ENCODE results near the gene PFKFB1.

The PFKFB1 gene

DNA sequence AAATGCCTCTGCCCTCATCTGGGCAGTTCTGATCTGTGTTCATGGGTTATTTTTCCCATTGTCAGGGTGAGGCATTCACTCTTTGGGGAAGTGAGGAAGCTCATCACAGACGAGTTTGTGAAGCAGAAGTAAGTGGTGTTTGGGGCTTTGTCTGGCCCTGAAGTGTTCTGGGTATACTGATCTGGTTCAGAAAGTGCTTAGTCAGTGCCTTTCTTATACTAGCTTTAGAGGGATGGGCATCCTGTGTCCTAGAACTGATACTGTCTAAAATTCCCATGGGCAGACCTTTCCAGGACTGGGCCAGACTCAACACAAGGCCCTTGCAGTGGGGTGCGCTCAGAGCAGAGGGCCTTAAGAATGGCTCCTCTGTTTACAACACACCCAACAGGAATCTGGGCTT is 67.0 kb downstream of the PFKFB1 start:
- H3K27me3 ChIP-seq (ENCODE audit: control insufficient read depth in 3 of 3, insufficient read depth in 3 of 3, low read depth in 1 of 3, low read length in 3 of 3) = no peaks in the 10 kb centered on the region
- H3K23ac ChIP-seq (ENCODE audit: low read depth, low read length, poor library complexity) = no peak overlapping the region
- no peak overlapping the region for H3K27ac ChIP-seq (replicated peaks; ENCODE audit: low read length)
- peaks cover 2% of the 10 kb centered on the region for H3K79me1 ChIP-seq (ENCODE audit: low read depth, low read length)
- H4K8ac ChIP-seq (ENCODE audit: low read depth, low read length) = no peak overlapping the region
- no peak overlapping the region for H3K4me3 ChIP-seq (ENCODE audit: low read length in 2 of 2)
- H3K36me3 ChIP-seq (replicated peaks in 1 of 2; ENCODE audit: control insufficient read depth in 2 of 2, insufficient read depth in 2 of 2, low read length in 2 of 2) = peaks cover 67 to 99% of the 10 kb centered on the region in 2 donors
- no peak overlapping the region for H3K9ac ChIP-seq (ENCODE audit: low read depth, low read length, poor library complexity)
- WGBS, 2 donors (ENCODE audit: extremely low coverage in 2 of 2, insufficient read length in 2 of 2, insufficient replicate concordance in 1 of 2) = no CpG with 5 or more reads among the region's 2 CpGs
- no peak for DNase-seq (ENCODE audit: low spot score)
- no peak overlapping the region for H3K4ac ChIP-seq (ENCODE audit: low read length)
- H3K9me3 ChIP-seq (replicated peaks in 1 of 2; ENCODE audit: control insufficient read depth in 2 of 2, insufficient read depth in 1 of 2, low read depth in 1 of 2, low read length in 2 of 2) = no peaks in the 10 kb centered on the region
- no peak overlapping the region for H3K18ac ChIP-seq (ENCODE audit: low read length)
- H4K91ac ChIP-seq (ENCODE audit: low read depth, low read length, poor library complexity) = no peak overlapping the region
- peaks cover 0 to 3% of the 10 kb centered on the region in 2 donors for H3K4me1 ChIP-seq (ENCODE audit: control insufficient read depth in 2 of 2, insufficient read depth in 1 of 2, low read depth in 1 of 2, low read length in 2 of 2)
- no peak overlapping the region for H2AFZ ChIP-seq (ENCODE audit: low read length)
- no peak overlapping the region for H2BK15ac ChIP-seq (ENCODE audit: low read length)
- no peak overlapping the region for H2BK120ac ChIP-seq (ENCODE audit: low read depth, low read length)
- no peak overlapping the region for H2AK5ac ChIP-seq (ENCODE audit: low read depth, low read length)
- H2BK5ac ChIP-seq (ENCODE audit: low read length) = no peak overlapping the region
- H3K14ac ChIP-seq (ENCODE audit: low read length) = no peak overlapping the region
- H2BK12ac ChIP-seq (ENCODE audit: low read length) = no peak overlapping the region
- H3K4me2 ChIP-seq (ENCODE audit: insufficient read depth, low read length, poor library complexity, severe bottlenecking) = no peak overlapping the region

DNA sequence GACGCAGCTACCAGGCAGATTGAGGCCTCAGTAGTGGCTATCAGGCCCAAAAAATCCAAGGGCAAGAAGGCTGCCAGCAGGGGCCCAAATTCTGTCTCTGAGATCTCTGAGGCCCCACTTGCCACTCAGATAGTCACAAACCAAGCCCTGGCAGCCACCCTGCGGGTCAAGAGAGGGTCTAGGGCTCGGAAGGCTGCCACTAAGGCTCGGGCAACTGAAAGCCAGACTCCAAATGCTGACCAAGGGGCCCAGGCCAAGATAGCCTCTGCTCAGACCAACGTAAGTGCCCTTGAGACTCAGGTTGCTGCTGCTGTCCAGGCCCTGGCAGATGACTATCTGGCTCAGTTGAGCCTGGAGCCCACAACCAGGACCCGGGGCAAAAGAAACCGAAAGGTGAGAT is 70.6 kb downstream of the PFKFB1 start:
- Histone ChIP-seq H3K4me3 (ENCODE audit: low read length in 2 of 2) (no peak overlapping the region), H2AK5ac (ENCODE audit: low read depth, low read length) (no peak overlapping the region), H3K4ac (ENCODE audit: low read length) (no peak overlapping the region), H3K4me2 (ENCODE audit: insufficient read depth, low read length, poor library complexity, severe bottlenecking) (no peak overlapping the region), H3K27me3 (ENCODE audit: control insufficient read depth in 3 of 3, insufficient read depth in 3 of 3, low read depth in 1 of 3, low read length in 3 of 3) (no peaks in the 10 kb centered on the region), H3K9ac (ENCODE audit: low read depth, low read length, poor library complexity) (no peak overlapping the region), H3K18ac (ENCODE audit: low read length) (no peak overlapping the region), H3K4me1 (ENCODE audit: control insufficient read depth in 2 of 2, insufficient read depth in 1 of 2, low read depth in 1 of 2, low read length in 2 of 2) (peaks cover 0 to 3% of the 10 kb centered on the region in 2 donors), H2AFZ (ENCODE audit: low read length) (no peak overlapping the region), H2BK120ac (ENCODE audit: low read depth, low read length) (no peak overlapping the region), H2BK12ac (ENCODE audit: low read length) (no peak overlapping the region), H3K14ac (ENCODE audit: low read length) (no peak overlapping the region), H3K27ac (replicated peaks; ENCODE audit: low read length) (no peak overlapping the region), H3K9me3 (replicated peaks in 1 of 2; ENCODE audit: control insufficient read depth in 2 of 2, insufficient read depth in 1 of 2, low read depth in 1 of 2, low read length in 2 of 2) (no peaks in the 10 kb centered on the region), H3K23ac (ENCODE audit: low read depth, low read length, poor library complexity) (no peak overlapping the region), H2BK15ac (ENCODE audit: low read length) (no peak overlapping the region), H4K91ac (ENCODE audit: low read depth, low read length, poor library complexity) (no peak overlapping the region), H3K36me3 (replicated peaks in 1 of 2; ENCODE audit: control insufficient read depth in 2 of 2, insufficient read depth in 2 of 2, low read length in 2 of 2) (peaks cover 35 to 64% of the 10 kb centered on the region in 2 donors), H3K79me1 (ENCODE audit: low read depth, low read length) (peaks cover 2% of the 10 kb centered on the region), H2BK5ac (ENCODE audit: low read length) (no peak overlapping the region), H4K8ac (ENCODE audit: low read depth, low read length) (no peak overlapping the region)
- no peak for DNase-seq (ENCODE audit: low spot score)
- WGBS, 2 donors (ENCODE audit: extremely low coverage in 2 of 2, insufficient read length in 2 of 2, insufficient replicate concordance in 1 of 2) = no CpG with 5 or more reads among the region's 7 CpGs

- Histone ChIP-seq H2BK5ac (ENCODE audit: low read length) (no peak overlapping the region), H3K4me3 (ENCODE audit: low read length in 2 of 2) (no peak overlapping the region), H3K9me3 (replicated peaks in 1 of 2; ENCODE audit: control insufficient read depth in 2 of 2, insufficient read depth in 1 of 2, low read depth in 1 of 2, low read length in 2 of 2) (no peaks in the 10 kb centered on the region), H3K18ac (ENCODE audit: low read length) (no peak overlapping the region), H3K36me3 (replicated peaks in 1 of 2; ENCODE audit: control insufficient read depth in 2 of 2, insufficient read depth in 2 of 2, low read length in 2 of 2) (peaks cover 33 to 55% of the 10 kb centered on the region in 2 donors), H2BK120ac (ENCODE audit: low read depth, low read length) (no peak overlapping the region), H3K79me1 (ENCODE audit: low read depth, low read length) (peaks cover 2% of the 10 kb centered on the region), H3K23ac (ENCODE audit: low read depth, low read length, poor library complexity) (no peak overlapping the region), H3K4me1 (ENCODE audit: control insufficient read depth in 2 of 2, insufficient read depth in 1 of 2, low read depth in 1 of 2, low read length in 2 of 2) (peaks cover 0 to 3% of the 10 kb centered on the region in 2 donors), H2BK15ac (ENCODE audit: low read length) (no peak overlapping the region), H2BK12ac (ENCODE audit: low read length) (no peak overlapping the region), H3K9ac (ENCODE audit: low read depth, low read length, poor library complexity) (no peak overlapping the region), H3K27me3 (ENCODE audit: control insufficient read depth in 3 of 3, insufficient read depth in 3 of 3, low read depth in 1 of 3, low read length in 3 of 3) (no peaks in the 10 kb centered on the region), H3K4ac (ENCODE audit: low read length) (no peak overlapping the region), H2AK5ac (ENCODE audit: low read depth, low read length) (no peak overlapping the region), H3K14ac (ENCODE audit: low read length) (no peak overlapping the region), H4K8ac (ENCODE audit: low read depth, low read length) (no peak overlapping the region), H3K4me2 (ENCODE audit: insufficient read depth, low read length, poor library complexity, severe bottlenecking) (no peak overlapping the region), H2AFZ (ENCODE audit: low read length) (no peak overlapping the region), H3K27ac (replicated peaks; ENCODE audit: low read length) (no peak overlapping the region), H4K91ac (ENCODE audit: low read depth, low read length, poor library complexity) (no peak overlapping the region)
- WGBS, 2 donors (ENCODE audit: extremely low coverage in 2 of 2, insufficient read length in 2 of 2, insufficient replicate concordance in 1 of 2) = no CpG with 5 or more reads among the region's 3 CpGs
- DNase-seq (ENCODE audit: low spot score) = no peak
Observed at GRCh38 chrX:54922547-54922946, 71.4 kb downstream of the PFKFB1 start.

DNA sequence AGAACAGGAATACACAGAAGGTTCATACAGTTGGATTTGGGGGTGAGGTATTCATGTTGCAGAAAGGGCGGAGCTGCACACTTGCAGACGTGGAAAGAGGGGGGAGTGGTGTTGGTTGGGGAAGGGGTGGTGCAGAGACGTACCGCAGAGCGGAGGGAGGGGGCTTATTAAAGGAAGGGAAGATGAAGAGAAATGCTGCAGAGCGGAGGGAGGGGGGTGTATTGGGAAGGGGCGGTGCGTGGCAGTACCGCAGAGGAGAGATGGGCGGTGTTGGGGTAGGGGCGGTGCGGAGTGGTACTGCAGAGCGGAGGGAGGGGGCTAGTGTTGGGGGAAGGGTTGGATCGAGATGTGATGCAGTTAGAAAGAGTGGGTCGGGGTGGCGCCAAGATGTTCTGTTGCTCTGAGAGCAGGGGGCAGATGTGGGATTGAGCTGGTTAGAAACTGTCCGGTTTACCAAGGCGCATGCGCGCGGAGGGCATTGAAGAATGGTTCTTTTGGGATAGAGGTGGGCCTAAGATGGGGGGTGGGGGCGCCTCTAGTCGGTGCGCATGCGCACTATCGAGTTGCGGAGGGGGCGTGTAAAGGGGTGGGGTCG is 72.5 kb downstream of the PFKFB1 start:
- H3K27me3 ChIP-seq (ENCODE audit: control insufficient read depth in 3 of 3, insufficient read depth in 3 of 3, low read depth in 1 of 3, low read length in 3 of 3) = no peaks in the 10 kb centered on the region
- H3K14ac ChIP-seq (ENCODE audit: low read length) = no peak overlapping the region
- peak overlapping the region; percentile 45 for H3K4me2 ChIP-seq (ENCODE audit: insufficient read depth, low read length, poor library complexity, severe bottlenecking)
- no peak overlapping the region for H4K91ac ChIP-seq (ENCODE audit: low read depth, low read length, poor library complexity)
- H3K79me1 ChIP-seq (ENCODE audit: low read depth, low read length) = peaks cover 2% of the 10 kb centered on the region
- H2AK5ac ChIP-seq (ENCODE audit: low read depth, low read length) = no peak overlapping the region
- peak; percentile 78 for DNase-seq (ENCODE audit: low spot score)
- no peak overlapping the region for H4K8ac ChIP-seq (ENCODE audit: low read depth, low read length)
- WGBS, 2 donors (ENCODE audit: extremely low coverage in 2 of 2, insufficient read length in 2 of 2, insufficient replicate concordance in 1 of 2) = no CpG with 5 or more reads among the region's 29 CpGs
- peak overlapping the region; percentile 82 to 99 for H3K4me3 ChIP-seq (ENCODE audit: low read length in 2 of 2)
- peaks cover 27 to 45% of the 10 kb centered on the region in 2 donors for H3K36me3 ChIP-seq (replicated peaks in 1 of 2; ENCODE audit: control insufficient read depth in 2 of 2, insufficient read depth in 2 of 2, low read length in 2 of 2)
- no peak overlapping the region for H2BK15ac ChIP-seq (ENCODE audit: low read length)
- H3K27ac ChIP-seq (replicated peaks; ENCODE audit: low read length) = peak overlapping the region; percentile 84
- no peak overlapping the region for H2BK12ac ChIP-seq (ENCODE audit: low read length)
- H2AFZ ChIP-seq (ENCODE audit: low read length) = peak overlapping the region; percentile 70
- H3K9me3 ChIP-seq (replicated peaks in 1 of 2; ENCODE audit: control insufficient read depth in 2 of 2, insufficient read depth in 1 of 2, low read depth in 1 of 2, low read length in 2 of 2) = no peaks in the 10 kb centered on the region
- peak overlapping the region; percentile 60 for H3K9ac ChIP-seq (ENCODE audit: low read depth, low read length, poor library complexity)
- H3K4ac ChIP-seq (ENCODE audit: low read length) = no peak overlapping the region
- H3K4me1 ChIP-seq (ENCODE audit: control insufficient read depth in 2 of 2, insufficient read depth in 1 of 2, low read depth in 1 of 2, low read length in 2 of 2) = peaks cover 0 to 3% of the 10 kb centered on the region in 2 donors
- H3K23ac ChIP-seq (ENCODE audit: low read depth, low read length, poor library complexity) = no peak overlapping the region
- no peak overlapping the region for H2BK5ac ChIP-seq (ENCODE audit: low read length)
- H3K18ac ChIP-seq (ENCODE audit: low read length) = peak overlapping the region; percentile 76
- no peak overlapping the region for H2BK120ac ChIP-seq (ENCODE audit: low read depth, low read length)

Data from neuronal stem cell (in vitro differentiated cells).